Frontal cortex (tissue), 4 donors: ENCODE data around the gene GPR152. TPM values are rescaled to one million over a fixed set of nuclear protein-coding genes. Genes with fewer than 3 reads are reported as not detected.
A peak's percentile ranks its signal among the peaks of the same experiment; 100 is the strongest.

Experiments used
- DNase-seq, 2 donors: peaks; one replicate each; pipeline ENCODE4 v3.0.0; 2012; ENCODE audit warnings: low spot score in 2 of 2
- FAIRE-seq: peaks from 2 replicates; lab custom pipeline; 2012; peaks lifted over from hg19 to GRCh38; lab: Jason Lieb, UNC
- total RNA-seq: library from RNA; depleted of rRNA; stranded (reverse); fragments of >200 nt; gene quantifications from one replicate; pipeline ENCODE4 v1.2.3, GENCODE V29; 2014
- donor health status: control.
- donor health status: control.
- donor health status: control.

The GPR152 gene, protein sequence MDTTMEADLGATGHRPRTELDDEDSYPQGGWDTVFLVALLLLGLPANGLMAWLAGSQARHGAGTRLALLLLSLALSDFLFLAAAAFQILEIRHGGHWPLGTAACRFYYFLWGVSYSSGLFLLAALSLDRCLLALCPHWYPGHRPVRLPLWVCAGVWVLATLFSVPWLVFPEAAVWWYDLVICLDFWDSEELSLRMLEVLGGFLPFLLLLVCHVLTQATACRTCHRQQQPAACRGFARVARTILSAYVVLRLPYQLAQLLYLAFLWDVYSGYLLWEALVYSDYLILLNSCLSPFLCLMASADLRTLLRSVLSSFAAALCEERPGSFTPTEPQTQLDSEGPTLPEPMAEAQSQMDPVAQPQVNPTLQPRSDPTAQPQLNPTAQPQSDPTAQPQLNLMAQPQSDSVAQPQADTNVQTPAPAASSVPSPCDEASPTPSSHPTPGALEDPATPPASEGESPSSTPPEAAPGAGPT
- total RNA-seq, result not detected

DNA sequence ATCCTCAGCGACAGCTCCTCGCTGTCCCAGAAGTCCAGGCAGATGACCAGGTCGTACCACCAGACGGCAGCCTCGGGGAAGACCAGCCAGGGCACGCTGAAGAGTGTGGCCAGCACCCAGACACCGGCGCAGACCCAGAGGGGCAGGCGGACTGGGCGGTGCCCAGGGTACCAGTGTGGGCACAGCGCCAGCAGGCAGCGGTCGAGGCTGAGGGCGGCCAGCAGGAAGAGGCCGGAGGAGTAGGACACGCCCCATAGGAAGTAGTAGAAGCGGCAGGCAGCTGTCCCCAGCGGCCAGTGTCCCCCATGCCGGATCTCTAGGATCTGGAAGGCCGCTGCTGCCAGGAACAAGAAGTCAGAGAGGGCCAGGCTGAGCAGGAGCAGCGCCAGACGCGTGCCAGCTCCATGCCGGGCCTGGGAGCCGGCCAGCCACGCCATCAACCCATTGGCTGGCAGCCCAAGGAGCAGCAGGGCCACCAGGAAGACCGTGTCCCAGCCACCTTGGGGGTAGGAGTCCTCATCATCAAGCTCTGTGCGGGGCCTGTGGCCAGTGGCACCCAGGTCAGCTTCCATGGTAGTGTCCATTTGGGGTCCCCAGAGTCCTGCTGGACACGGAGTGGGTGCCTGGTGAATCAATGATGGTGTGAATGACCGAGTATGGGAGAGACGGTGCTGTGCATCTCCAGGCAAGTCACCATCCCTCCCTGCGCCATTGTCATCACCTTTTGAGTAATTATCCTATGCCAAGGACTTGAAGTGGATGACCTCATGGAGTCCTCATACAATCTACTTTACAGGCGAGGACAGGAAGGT is at the start of gene GPR152:
Gene GPR152, minus strand, starts transcription at position 589 of the 812 bp plus-strand sequence. Its CDS starts 5 bp downstream, at position 584.
- DNase-seq (no peak), FAIRE-seq (no peak)

DNA sequence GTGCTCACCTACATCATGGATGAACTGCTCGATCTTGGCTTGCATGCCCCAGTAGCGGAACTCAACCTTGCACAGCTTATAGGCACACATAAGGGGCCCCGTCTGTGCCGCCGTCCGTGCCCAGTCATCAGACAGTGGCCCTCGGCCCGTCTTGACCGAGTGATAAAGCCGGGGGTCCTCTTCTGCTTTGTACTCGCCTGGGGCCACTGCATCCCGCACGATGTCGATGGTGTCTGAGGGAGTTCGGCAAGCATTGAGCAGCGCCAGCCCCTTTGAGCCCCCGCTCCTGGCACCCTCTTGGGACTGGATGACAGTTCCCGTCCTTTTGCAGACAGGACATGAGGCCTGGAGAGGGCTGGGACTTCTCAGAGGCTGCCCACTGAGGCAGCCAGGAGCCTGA is 49.3 kb upstream of the GPR152 start:
- no peak for FAIRE-seq
- no peak for DNase-seq

DNA sequence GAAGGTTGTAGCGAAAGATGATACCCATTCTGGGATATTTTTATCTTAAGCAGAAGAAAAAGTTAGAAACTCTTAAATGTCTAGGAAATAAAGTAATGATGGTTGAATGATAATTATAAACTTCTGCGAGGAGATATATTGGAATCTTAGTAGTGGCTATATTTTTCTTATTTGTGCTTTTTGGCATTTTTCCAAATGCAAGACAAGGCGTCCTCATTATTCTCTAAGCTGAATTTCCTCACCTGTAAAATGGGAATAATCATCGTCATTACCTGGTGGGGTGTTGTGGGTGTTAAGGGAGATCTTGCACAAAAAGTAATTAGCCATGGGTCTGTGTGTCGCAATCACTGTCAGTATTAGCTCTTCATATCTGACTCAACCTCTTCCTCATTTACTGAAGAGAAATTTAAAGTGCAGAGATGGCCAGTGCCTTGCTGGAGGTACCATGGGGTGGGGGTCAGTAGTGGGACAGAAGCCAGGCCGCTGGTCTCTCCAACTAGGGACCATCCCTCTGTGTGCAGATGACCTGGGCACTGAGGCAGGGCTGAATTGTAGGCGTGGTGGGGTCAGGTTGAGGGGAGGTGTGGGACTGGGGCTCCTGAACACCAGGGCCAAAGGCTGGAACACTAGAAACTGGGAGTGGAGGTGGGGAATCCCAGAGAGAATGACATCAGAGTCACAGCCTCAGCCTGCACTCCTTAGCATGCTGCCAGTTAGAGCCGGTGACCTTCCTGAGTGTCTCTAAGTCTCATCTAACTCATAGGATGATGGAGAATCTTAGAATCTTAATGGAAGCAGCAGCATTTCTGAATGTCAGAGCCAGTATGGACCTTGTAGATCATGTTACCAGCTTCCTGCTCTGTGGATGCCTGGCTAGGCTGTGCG is 48.5 kb upstream of the GPR152 start:
- FAIRE-seq, result no peak
- no peak for DNase-seq

DNA sequence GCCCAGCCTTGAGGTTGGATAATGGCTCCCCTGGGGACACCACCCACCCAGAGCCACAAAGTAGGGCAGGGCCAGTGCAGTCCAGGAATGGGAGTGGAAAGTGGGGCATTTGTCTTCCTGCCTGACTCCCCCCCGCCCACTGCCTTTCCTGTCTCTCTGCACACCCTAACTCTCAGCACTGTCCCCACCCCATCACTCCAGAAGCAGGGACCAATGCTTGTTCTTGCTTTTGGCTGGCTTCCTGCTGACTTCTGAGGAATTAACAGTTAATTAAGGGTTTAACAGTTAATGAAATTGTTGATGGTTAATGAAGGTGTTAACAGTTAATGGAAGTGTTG is 47.9 kb upstream of the GPR152 start:
- FAIRE-seq (no peak), DNase-seq (no peak)

DNA sequence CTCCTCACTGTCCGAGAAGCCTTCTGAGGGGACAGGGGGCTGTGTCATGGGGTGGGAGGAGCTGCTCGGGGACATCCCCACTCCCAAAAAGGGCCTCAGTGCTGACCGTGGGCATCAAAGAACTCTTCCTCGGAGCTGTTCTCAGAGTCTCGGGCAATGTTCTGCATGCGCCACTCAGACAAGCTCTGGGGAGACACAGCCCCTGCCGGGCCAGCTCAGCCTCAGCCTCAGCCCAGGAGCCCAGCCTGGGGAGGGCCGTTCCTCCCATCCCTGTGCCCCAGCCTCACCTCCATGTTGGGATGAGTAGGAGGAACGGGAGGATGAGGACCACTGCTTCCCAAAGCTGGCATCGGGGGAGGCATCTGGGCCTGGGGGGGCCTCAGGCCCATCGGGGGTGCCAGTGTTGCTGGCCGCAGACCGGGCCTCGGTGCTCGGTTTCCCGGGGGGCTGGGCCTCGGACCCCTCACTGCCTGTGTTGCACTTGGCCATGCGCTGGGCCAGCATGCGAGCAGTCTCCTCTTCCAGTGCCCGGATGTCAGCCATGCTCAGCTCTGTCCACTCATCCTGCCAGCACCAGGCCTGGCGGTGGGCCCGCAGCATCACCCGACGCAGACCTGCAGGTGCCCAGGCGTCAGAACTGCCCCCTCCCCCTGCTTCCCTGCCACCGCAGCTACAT is 47.4 kb upstream of the GPR152 start:
- no peak for FAIRE-seq

DNA sequence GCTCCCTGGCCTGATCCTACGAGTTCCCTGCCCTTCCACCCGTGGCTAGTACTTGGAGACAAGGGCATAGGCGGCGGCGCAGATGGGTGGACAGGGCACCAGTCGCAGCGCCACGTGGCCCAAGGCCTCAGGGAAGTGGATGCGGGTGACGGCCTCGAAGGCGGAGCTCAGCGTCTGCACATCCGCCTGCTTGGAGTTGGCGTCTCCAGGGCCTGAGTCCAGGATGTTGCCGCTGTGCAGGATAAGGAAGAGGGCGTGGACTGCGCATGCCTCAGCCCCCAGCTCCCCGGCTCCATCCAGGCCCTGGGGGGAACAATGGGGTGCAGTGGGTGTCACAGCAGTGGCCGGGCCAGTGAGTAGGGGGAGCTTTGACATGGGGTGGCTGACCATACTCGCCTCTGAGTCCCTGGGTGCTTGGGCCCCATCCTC is 46.0 kb upstream of the GPR152 start:
- DNase-seq, result no peak

More for the DNA sequence above, 47.4 kb upstream of the GPR152 start:
- no peak for DNase-seq

DNA sequence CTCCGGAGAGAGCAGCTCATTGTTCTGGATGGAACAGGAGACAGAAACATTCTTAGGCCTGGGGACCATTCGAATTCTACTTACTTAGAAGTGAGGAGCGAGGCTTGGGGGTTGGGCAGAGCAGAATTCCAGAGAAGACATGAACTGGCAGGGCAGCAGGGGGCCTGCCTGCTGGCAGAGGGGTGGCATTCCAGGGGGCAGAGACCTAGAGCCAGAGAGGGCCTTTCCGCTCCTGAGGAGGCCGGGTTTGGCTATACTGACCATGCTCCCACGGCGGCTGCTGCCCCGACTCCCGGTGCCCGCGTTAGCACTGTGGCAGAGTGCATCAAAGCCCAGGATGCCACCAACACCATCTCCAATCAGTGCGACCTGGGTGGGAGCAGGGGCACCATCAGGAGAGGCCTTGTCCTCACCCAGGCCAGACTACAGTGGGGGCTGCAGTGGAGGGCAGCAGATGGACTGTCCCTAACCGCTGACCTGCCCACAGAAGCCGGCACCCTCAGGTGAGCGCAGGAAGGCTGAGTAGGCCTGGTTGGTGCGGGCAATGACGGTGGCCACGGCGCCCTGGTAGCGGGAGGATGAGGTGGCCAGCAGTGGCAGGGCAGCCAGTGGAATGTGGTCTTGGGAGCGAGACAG is 45.2 kb upstream of the GPR152 start:
- FAIRE-seq (no peak), DNase-seq (no peak)

More for the DNA sequence above, 46.0 kb upstream of the GPR152 start:
- FAIRE-seq, result no peak

DNA sequence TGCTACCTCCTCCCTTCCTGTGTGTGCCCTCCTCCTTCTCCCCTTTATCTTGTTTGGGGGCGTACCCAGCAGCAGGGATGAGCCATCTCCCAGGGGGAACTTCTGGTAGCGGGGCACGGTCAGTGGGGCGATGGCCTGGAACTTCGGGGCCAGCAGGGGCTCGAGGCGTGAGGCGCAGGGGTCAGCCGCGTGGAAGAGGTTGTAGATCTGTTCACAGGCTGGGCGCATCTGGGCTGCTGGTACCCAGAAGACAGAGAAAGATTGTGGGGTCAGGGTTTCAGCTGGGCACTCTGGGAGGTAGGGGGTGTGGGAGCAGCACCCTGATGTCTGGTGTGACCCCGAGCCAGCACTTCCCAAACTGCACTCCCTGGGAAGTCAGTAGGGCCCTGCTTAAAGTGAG is 43.6 kb upstream of the GPR152 start:
- no peak for FAIRE-seq

DNA sequence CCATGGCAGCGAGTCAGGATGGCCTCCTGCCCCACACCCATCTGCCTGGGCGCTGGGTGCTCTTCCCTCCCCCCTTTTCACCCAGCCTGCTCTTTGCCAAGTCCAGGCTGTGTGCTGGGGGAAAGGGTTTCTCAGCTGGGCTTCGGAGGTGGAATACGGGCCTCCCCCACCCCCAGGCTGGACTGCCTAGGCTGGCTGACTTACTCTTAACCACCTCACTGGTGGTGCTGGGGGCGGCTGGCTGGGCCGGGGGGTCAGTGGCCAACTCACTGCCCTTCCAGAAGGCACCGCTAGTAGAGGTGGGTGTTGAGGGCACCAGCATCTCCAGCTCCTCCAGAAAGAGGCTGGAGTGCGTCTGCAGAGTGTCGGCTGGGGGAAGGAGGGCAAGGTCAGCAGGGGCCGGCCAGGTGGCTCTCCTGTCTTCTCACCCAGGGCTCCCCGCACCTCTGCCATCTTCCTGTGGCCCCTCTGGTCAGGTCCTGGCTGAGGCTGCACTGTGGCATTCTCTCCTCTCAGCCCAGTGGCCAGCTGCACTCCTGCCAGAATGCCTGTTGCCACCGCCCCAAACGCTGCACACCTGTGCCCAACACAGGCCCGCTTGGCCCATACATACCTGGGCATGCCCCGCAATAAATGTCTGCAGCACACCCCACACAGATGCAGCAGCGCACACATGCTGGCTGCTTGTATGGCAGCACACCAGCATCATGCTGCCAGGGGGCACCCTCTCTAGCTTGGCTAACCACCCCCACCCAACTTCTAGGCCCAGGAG is 42.9 kb upstream of the GPR152 start:
- FAIRE-seq, result no peak
- no peak for DNase-seq

More for the DNA sequence above, 43.6 kb upstream of the GPR152 start:
- no peak for DNase-seq

DNA sequence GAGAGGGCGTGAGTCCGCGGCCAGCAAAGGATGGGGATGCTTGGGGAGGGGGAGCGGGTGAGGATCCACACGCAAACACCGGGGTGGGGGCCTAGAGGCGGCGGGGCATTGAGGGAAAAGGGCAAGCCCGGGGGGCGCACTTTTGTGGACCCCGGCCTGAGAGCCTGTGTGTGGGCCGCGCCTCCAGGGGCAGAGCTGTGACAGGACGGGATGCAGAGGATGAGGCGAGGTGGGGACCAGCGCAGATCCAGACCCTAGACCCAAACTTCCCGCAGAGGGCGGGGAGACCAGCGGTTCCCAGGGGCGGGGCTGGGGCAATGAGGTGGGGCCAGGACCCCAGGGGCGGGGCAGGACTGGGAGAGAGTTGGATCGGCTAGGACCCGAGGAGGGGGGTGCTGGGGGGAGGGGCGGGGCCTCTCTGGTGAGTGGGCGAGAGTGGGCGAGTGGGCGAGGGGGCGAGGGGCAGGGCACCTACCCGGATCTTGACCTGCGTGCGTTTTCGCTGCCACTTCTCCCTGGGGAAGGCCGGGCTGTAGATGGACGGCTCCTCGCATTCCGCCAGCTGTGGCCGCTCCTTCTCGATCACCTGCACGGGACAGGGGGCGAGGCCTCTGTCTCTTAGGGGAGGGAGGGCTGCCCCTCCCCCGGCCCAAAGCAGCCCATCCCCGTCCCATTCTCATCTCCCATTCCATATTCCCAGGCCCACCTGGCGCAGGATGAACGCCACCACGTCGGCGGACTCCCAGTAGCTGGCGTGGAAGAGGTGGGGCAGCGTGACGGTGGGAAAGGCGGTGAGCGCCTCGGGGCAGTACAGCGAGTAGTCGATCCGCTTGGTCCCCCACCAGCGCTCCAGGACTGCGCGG is 42.1 kb upstream of the GPR152 start:
- DNase-seq, result no peak

DNA sequence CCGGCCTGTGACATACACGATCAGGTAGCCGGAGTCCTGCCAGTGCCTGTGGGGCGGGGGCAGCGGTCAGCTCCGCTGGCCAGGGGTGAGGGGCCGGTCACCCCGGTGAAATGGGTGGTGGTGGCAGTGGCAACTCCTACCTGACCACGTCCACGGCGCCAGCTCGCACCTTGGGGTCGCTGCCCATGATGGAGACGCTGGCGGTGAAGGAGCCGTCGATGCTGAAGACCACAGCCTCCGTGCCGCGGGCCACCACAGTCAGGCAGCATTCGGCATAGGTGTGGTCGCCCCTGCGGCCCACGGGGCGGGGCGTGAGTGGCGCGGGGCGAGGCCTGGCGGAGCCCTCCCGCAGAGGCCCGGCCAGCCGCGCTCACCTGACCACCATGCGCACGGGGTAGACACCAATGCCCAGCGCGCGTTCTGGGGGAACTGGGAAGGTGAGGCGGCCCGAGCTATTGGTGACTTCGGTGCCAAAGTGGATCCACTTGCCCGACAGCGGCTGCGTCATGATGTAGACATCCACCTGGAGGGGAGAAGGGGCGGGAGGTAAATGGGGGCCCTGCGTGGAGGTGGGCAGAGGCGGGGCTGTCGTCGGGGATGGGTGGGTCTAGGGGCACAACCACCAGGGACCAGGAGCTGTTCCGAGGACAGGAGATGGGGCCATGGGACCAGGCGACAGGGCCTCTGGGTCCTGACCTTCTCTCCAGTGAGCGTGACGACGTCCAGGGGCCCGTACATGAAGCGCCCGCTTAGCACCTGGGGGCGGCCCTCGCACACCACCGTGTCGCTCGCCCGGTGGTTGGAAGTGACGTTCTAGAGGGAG is 41.2 kb upstream of the GPR152 start:
- FAIRE-seq (no peak), DNase-seq (no peak)

More for the DNA sequence above, 42.1 kb upstream of the GPR152 start:
- FAIRE-seq, result no peak

DNA sequence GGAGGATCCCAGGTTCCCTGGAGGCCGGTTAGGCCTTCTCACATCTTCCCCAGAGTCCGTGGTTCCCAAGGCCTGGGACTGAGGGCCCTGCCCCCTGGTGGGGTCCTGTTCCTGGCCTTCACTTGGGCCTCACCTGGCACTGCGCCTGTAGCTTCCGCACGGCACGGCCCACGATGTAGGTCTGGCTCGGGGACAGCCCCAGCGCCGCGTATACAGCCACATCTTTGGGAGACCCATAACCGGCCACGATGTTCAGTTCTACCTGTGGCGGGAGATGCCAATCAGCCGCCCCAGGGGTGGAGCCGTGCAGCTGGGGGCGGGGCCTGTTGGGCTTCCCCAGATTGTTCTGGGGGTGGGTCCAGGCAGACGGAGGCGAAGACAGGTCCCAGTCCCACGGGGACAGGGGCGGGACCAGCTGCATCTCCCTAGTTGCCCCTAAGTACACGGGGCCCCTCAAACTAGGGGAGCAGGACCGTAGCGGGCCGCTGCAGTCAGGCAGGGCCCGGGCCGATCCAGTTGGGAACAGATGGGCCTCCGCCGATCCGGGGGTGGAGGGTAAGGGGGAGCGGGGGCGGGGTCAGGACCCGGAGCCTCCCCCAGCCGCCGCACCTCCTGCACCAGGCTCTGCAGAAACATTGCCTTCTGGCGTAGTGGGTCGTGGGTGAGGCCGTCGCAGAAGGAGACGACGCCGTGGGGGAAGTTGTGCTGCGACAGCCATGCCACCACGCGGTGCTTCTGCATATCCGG is 40.4 kb upstream of the GPR152 start:
- DNase-seq (peak in 1 of 2 donors; percentile 30), FAIRE-seq (no peak)

DNA sequence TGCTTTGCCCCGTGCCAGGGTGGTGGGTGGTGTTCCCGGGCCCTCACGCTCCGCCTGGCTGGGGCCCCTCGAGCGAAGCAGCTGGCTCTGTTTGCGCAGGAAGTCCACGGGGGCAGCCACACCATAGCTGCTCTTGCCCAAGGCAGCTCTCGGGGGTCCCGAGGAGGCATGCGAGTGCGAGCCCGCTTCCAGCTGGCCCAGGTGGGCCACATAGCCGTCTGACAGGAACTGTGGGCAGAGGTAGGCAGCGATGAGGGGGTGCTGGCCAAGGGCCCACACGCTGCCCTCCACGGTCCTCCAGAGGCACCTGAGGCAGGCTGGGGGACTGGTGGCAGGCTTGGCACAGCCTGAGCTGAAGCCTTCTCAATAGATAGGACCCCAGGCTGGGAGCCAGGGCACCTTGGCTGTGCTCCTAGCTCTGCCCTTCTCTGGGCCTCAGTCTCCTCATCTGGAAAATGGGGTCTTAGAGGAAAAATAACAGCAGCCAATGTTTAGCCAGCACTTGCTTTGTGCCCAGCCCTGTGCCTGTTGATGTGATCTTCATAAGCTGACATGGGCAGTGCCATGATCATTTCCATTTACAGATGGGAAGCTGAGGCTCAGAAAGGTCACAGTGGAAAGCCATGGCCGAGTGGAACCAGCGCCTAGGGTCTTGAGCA is 39.7 kb upstream of the GPR152 start:
- DNase-seq, result no peak
- no peak for FAIRE-seq

DNA sequence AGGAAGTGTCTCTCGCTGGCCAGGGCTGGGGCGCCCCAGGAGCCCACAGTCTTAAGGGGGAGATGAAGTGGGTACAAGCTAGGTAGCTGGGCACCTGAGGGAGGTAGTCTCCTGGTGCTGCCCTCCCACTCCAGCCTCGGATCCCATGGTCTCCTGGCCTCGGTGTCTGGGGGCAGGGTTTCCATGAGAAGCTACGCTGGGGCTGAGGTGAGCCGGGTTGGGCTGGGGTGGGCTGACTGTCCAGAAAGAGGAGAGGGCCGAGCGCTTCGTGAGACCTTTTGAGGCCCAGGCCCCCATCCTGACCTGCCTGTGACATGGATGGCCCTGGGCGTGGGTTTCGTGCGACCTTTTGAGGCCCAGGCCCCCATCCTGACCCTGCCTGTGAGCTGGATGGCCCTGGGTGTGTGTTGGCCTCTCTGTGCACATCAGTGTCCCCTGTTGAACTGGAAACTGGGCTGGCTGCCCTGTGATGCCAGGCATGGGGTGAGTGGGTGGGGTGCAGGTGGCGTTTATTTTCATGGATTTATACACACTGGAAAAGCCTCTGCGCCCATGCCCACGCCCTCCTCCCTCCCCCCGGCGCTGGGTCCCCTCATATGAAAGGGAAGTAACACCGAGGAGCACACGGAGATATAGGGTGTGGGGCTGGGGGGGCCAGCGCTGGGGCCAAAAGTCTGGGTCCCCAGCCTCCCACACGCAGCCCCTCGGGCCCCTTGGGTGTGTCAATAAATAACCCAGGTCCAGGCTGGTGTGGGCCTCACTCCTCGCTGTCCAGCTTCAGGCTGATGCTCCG is 38.9 kb upstream of the GPR152 start:
- no peak for DNase-seq
- FAIRE-seq, result no peak

DNA sequence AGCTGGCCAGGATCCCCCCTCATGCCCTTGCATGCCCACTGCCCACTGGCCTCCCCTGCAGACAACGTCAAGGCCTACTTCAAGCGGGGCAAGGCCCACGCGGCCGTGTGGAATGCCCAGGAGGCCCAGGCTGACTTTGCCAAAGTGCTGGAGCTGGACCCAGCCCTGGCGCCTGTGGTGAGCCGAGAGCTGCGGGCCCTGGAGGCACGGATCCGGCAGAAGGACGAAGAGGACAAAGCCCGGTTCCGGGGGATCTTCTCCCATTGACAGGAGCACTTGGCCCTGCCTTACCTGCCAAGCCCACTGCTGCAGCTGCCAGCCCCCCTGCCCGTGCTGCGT is 38.2 kb upstream of the GPR152 start:
- DNase-seq, result no peak

More for the DNA sequence above, 38.2 kb upstream of the GPR152 start:
- FAIRE-seq, result no peak
